Liver (tissue), 9 donors: ENCODE data around the gene RTF1. TPM values are rescaled to one million over a fixed set of nuclear protein-coding genes. Genes with fewer than 3 reads are reported as not detected.

Experiments used
- DNase-seq: peaks from one replicate; pipeline ENCODE4 v3.0.0-alpha.2; 2017; ENCODE audit warnings: low spot score
- H3K27ac ChIP-seq, 2 donors: one replicate each; pipeline ENCODE4 v1.7.0; 2013; ENCODE audit warnings: inconsistent platforms in 2 of 2, low read length in 2 of 2, control low read depth in 1 of 2, low read depth in 1 of 2, mild to moderate bottlenecking in 1 of 2
- H3K27me3 ChIP-seq, 4 donors: one replicate each; pipeline versions ENCODE4 v1.6.1 to v1.7.0; 2013; ENCODE audit warnings: low read length in 3 of 4, inconsistent platforms in 1 of 4, mild to moderate bottlenecking in 1 of 4, moderate library complexity in 1 of 4; ENCODE audit not compliant: control insufficient read depth in 4 of 4, insufficient read depth in 4 of 4
- H3K36me3 ChIP-seq, 4 donors: one replicate each; pipeline versions ENCODE4 v1.6.1 to v1.7.0; 2013; ENCODE audit warnings: low read length in 3 of 4, mild to moderate bottlenecking in 3 of 4, low read depth in 1 of 4, moderate library complexity in 1 of 4; ENCODE audit not compliant: control insufficient read depth in 4 of 4, insufficient read depth in 3 of 4
- H3K4me1 ChIP-seq, 4 donors: one replicate each; pipeline versions ENCODE4 v1.6.1 to v1.7.0; 2013; ENCODE audit warnings: low read length in 3 of 4, mild to moderate bottlenecking in 3 of 4, moderate library complexity in 1 of 4; ENCODE audit not compliant: control insufficient read depth in 4 of 4, insufficient read depth in 4 of 4
- H3K4me3 ChIP-seq, 3 donors: one replicate each; pipeline versions ENCODE4 v1.6.1 to v1.7.0; 2013; ENCODE audit warnings: low read length in 3 of 3, control low read depth in 1 of 3, low read depth in 1 of 3, mild to moderate bottlenecking in 1 of 3
- H3K9ac ChIP-seq, 2 donors: one replicate each; pipeline ENCODE4 v1.7.0; 2013; ENCODE audit warnings: low read length in 2 of 2, mild to moderate bottlenecking in 2 of 2, moderate library complexity in 2 of 2, control low read depth in 1 of 2, low read depth in 1 of 2
- H3K9me3 ChIP-seq, 4 donors: one replicate each; pipeline versions ENCODE4 v1.6.1 to v1.7.0; 2013; ENCODE audit warnings: low read length in 3 of 4; ENCODE audit not compliant: control insufficient read depth in 4 of 4
- EGR1 ChIP-seq, 2 donors: IDR thresholded peaks; 2 replicates each; pipeline ENCODE4 v1.6.1; 2016 to 2018; ENCODE audit warnings: antibody characterized with exemption in 2 of 2, low read depth in 2 of 2
- FOXA1 ChIP-seq: IDR thresholded peaks from 2 replicates; pipeline ENCODE4 v1.6.1; 2016; ENCODE audit warnings: antibody characterized with exemption
- GABPA ChIP-seq, 2 donors: IDR thresholded peaks in 1 of 2; conservative IDR thresholded peaks in 1 of 2; 2 replicates each; pipeline ENCODE4 v1.6.1; 2016; ENCODE audit warnings: antibody characterized with exemption in 2 of 2, mild to moderate bottlenecking in 1 of 2, moderate library complexity in 1 of 2
- HNF4A ChIP-seq, 2 donors: conservative IDR thresholded peaks; 2 replicates each; pipeline ENCODE4 v1.6.1; 2016; ENCODE audit warnings: antibody characterized with exemption in 2 of 2, mild to moderate bottlenecking in 2 of 2
- HNF4G ChIP-seq: IDR thresholded peaks from 2 replicates; pipeline ENCODE4 v1.6.1; 2016; ENCODE audit warnings: antibody characterized with exemption
- JUND ChIP-seq, 2 donors: IDR thresholded peaks; 2 replicates each; pipeline ENCODE4 v1.6.1; 2016; ENCODE audit warnings: antibody characterized with exemption in 2 of 2
- RAD21 ChIP-seq, 2 donors: IDR thresholded peaks; 2 replicates each; pipeline ENCODE4 v1.6.1; 2016; ENCODE audit warnings: antibody characterized with exemption in 2 of 2, mild to moderate bottlenecking in 2 of 2
- RXRA ChIP-seq, 2 donors: IDR thresholded peaks; 2 replicates each; pipeline ENCODE4 v1.6.1; 2017 to 2018; ENCODE audit warnings: antibody characterized with exemption in 2 of 2, mild to moderate bottlenecking in 1 of 2
- SP1 ChIP-seq: IDR thresholded peaks from 2 replicates; pipeline ENCODE4 v1.6.1; 2018; ENCODE audit warnings: antibody characterized with exemption, mild to moderate bottlenecking
- YY1 ChIP-seq: IDR thresholded peaks from 2 replicates; pipeline ENCODE4 v1.6.1; 2016; ENCODE audit warnings: antibody characterized with exemption, mild to moderate bottlenecking
- WGBS: extraction: QIAGEN DNeasy Blood & Tissue Kit; methylation state at CpG from one replicate; pipeline ENCODE4 v1.1.7; 2013; 5-methylcytosine and 5-hydroxymethylcytosine counted together
- polyA plus RNA-seq, 2 donors: library from polyadenylated mRNA; stranded (reverse) in 1 of 2; unstranded in 1 of 2; fragments of 200-250 nt in 1 of 2; fragments of >200 nt in 1 of 2; fragmentation: Nextera tagmentation in 1 of 2; extraction: Ambion mirVana in 1 of 2; gene quantifications; one replicate each; pipeline versions ENCODE4 v1.2.1 to v1.2.3, GENCODE V29; 2013 to 2015
- total RNA-seq, 2 donors: library from RNA; depleted of rRNA; stranded (reverse); fragments of >200 nt; gene quantifications; one replicate each; pipeline ENCODE4 v1.2.3, GENCODE V29; 2014
- TF ChIP-seq, protein P1 (sequence below): fragments of 150-350 bp; IDR thresholded peaks from 2 replicates; pipeline ENCODE4 v1.5.1; 2017; ENCODE audit warnings: improper control_type of control experiment, low read depth, low read length; ENCODE audit not compliant: missing input control
- TF ChIP-seq, protein P2 (sequence below): IDR thresholded peaks from 2 replicates; pipeline ENCODE4 v1.6.1; 2016; ENCODE audit warnings: antibody characterized with exemption, mild to moderate bottlenecking
- TF ChIP-seq, protein P3 (sequence below): IDR thresholded peaks from 2 replicates; pipeline ENCODE4 v1.6.1; 2016; ENCODE audit warnings: antibody characterized with exemption
- TF ChIP-seq, protein P4 (sequence below): IDR thresholded peaks from 2 replicates; pipeline ENCODE4 v1.6.1; 2016; ENCODE audit warnings: antibody characterized with exemption
- TF ChIP-seq, protein P5 (sequence below): IDR thresholded peaks from 2 replicates; pipeline ENCODE4 v1.6.1; 2016; ENCODE audit warnings: antibody characterized with exemption
- donor health status: healthy.
- donor health status: healthy.
- donor health status: healthy.
- donor health status: healthy.
- donor health status: healthy.

Gene RTF1
- total and polyA plus RNA-seq, 4 donors = 8.3 to 37.7 (median 12.1) TPM

DNA sequence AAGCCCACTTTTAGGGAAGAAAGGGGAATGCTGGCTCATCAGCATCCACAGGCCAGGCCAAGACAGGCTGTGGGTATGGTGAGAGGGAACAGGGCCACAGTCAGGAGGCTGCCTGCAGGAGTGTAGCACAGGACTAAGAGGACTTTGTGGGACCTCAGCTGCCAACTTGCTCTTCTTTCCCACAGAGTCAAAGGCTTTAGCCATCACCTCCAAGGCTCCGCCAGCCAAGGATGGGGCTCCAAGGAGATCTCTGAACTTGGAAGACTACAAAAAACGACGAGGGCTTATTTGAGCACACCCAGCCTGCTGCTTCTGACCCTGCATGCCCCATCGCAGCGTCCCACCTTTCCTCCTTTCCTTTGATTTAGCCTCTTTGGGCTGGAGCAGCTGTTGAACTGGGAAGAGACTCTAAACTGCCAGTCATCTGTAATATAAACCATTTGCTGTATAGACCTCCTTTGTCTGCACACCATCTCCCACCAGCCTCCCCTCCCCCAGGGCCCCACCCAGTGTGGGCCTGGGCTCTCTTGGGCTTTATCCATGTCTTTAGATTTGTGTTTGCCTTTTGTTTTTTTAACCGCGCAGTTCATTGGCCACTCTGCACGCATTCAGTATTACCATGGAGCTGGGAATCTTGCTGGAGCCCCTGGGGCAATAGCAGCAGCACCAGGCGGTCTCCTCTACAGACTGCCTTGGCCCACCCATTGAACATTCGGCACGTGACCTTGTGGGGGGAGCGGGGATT is 63.7 kb downstream of the RTF1 start (continued):
- TF ChIP-seq, protein P1, sequence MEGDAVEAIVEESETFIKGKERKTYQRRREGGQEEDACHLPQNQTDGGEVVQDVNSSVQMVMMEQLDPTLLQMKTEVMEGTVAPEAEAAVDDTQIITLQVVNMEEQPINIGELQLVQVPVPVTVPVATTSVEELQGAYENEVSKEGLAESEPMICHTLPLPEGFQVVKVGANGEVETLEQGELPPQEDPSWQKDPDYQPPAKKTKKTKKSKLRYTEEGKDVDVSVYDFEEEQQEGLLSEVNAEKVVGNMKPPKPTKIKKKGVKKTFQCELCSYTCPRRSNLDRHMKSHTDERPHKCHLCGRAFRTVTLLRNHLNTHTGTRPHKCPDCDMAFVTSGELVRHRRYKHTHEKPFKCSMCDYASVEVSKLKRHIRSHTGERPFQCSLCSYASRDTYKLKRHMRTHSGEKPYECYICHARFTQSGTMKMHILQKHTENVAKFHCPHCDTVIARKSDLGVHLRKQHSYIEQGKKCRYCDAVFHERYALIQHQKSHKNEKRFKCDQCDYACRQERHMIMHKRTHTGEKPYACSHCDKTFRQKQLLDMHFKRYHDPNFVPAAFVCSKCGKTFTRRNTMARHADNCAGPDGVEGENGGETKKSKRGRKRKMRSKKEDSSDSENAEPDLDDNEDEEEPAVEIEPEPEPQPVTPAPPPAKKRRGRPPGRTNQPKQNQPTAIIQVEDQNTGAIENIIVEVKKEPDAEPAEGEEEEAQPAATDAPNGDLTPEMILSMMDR = no peak

DNA sequence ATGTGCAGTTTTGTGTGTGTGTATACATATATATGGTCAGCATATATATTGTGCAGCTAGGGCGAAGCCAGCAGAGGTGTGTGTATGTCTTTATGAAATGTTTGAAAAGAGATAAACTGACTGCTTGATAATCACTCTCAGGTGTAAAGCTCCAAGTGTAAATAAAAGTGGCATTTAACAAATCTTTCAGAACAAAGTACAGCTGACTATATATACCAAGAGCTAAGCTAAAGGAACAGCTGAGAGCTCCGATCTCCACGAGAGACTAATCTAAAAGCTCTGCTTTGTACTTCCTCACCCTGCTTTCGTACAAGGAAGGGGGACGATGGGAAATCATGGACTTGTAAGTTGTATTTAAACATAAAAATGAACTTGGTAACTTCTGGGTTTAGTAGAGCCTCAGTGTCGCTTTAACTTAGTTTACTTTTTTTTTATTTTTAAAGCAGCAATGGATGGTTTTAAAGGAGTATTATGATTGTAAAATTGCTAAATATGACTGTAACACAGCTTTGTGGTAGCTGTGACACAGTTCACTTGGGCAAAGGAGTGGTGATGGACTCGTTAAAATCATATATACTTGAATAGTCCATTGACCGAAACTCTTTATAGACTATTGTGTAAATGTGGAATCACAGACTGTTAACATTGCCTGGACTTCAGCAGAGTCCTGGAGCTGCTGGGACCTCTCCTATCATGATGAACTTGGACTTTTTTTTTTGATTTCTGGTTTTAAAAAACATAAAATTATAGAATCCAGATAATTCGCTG is 65.4 kb downstream of the RTF1 start:
- DNase-seq = no peak

More for the DNA sequence above, 65.4 kb downstream of the RTF1 start:
- Histone ChIP-seq H3K4me1 (no peaks in the 10 kb centered on the region), H3K4me3 (no peak overlapping the region), H3K36me3 (peaks cover 6 to 40% (median 30%) of the 10 kb centered on the region in 4 donors), H3K27ac (no peak overlapping the region), H3K9ac (no peak overlapping the region), H3K27me3 (no peaks in the 10 kb centered on the region), H3K9me3 (no peaks in the 10 kb centered on the region)
- no peak for TF ChIP-seq YY1
- no peak for TF ChIP-seq RXRA (IDR thresholded peaks at IDR 0.05)
- TF ChIP-seq GABPA (IDR thresholded peaks at IDR 0.05 in 1 of 2, conservative IDR thresholded peaks at IDR 0.05 in 1 of 2) = no peak
- TF ChIP-seq, protein P2, sequence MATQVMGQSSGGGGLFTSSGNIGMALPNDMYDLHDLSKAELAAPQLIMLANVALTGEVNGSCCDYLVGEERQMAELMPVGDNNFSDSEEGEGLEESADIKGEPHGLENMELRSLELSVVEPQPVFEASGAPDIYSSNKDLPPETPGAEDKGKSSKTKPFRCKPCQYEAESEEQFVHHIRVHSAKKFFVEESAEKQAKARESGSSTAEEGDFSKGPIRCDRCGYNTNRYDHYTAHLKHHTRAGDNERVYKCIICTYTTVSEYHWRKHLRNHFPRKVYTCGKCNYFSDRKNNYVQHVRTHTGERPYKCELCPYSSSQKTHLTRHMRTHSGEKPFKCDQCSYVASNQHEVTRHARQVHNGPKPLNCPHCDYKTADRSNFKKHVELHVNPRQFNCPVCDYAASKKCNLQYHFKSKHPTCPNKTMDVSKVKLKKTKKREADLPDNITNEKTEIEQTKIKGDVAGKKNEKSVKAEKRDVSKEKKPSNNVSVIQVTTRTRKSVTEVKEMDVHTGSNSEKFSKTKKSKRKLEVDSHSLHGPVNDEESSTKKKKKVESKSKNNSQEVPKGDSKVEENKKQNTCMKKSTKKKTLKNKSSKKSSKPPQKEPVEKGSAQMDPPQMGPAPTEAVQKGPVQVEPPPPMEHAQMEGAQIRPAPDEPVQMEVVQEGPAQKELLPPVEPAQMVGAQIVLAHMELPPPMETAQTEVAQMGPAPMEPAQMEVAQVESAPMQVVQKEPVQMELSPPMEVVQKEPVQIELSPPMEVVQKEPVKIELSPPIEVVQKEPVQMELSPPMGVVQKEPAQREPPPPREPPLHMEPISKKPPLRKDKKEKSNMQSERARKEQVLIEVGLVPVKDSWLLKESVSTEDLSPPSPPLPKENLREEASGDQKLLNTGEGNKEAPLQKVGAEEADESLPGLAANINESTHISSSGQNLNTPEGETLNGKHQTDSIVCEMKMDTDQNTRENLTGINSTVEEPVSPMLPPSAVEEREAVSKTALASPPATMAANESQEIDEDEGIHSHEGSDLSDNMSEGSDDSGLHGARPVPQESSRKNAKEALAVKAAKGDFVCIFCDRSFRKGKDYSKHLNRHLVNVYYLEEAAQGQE = no peak
- TF ChIP-seq, protein P3, sequence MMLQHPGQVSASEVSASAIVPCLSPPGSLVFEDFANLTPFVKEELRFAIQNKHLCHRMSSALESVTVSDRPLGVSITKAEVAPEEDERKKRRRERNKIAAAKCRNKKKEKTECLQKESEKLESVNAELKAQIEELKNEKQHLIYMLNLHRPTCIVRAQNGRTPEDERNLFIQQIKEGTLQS = no peak
- no peak for TF ChIP-seq RAD21 (IDR thresholded peaks at IDR 0.05)
- TF ChIP-seq HNF4A (conservative IDR thresholded peaks at IDR 0.05) = no peak
- TF ChIP-seq HNF4G = no peak
- no peak for TF ChIP-seq SP1
- TF ChIP-seq, protein P1 = no peak
- no peak for TF ChIP-seq JUND (IDR thresholded peaks at IDR 0.05)
- TF ChIP-seq, protein P4, sequence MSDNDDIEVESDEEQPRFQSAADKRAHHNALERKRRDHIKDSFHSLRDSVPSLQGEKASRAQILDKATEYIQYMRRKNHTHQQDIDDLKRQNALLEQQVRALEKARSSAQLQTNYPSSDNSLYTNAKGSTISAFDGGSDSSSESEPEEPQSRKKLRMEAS = no peak
- no peak for TF ChIP-seq EGR1 (IDR thresholded peaks at IDR 0.05; ENCODE audit: low read depth in 2 of 2)
- TF ChIP-seq, protein P5, sequence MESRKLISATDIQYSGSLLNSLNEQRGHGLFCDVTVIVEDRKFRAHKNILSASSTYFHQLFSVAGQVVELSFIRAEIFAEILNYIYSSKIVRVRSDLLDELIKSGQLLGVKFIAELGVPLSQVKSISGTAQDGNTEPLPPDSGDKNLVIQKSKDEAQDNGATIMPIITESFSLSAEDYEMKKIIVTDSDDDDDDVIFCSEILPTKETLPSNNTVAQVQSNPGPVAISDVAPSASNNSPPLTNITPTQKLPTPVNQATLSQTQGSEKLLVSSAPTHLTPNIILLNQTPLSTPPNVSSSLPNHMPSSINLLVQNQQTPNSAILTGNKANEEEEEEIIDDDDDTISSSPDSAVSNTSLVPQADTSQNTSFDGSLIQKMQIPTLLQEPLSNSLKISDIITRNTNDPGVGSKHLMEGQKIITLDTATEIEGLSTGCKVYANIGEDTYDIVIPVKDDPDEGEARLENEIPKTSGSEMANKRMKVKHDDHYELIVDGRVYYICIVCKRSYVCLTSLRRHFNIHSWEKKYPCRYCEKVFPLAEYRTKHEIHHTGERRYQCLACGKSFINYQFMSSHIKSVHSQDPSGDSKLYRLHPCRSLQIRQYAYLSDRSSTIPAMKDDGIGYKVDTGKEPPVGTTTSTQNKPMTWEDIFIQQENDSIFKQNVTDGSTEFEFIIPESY = no peak
- no peak for TF ChIP-seq FOXA1
- 91% methylated on average over 9 of the region's 9 CpGs for WGBS
